Measurements from ENCODE around the gene ZMPSTE24. TPM values are rescaled to one million over a fixed set of nuclear protein-coding genes. Genes with fewer than 3 reads are reported as not detected.

ZMPSTE24 gene
- total and polyA plus RNA-seq, 2 of the 4 experiments (the other 2 are of a cell fraction), result 21.0 to 28.9 TPM

DNA sequence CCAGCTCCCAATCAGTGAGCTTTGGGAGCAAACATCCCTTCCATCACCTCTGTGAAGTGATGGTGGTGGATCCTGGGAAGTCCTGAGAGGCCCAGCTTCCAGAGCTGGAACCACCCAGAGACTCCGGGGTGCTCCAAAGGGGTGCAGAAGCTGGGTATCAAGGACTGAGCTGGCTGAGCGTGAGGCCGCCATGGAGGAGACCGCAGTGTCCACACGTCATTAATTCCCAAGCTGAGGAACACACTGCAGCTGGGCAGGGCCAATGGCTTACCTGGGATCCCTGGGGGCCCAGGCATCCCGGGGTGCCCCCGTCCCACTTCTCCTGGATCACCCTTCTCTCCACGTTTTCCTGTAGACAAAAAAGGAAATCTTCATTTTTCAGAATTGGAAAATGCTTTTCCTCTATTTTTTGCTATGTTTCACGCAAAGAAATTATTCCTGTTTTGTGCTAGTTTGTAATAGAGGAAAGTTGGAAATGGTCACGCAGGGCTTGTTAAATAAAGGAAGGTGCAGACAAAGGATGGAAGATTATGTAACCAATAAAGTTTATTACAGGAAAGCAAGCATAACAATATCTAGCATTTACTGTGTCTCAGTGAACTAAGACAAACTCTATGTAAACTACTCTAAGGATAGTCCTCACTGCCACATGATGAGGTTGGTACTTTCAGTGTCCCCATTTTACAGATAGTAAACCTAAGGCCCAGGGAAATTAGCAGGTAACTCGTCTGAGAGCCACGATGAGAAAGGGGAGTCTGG, 43.7 kb downstream of the ZMPSTE24 start:
- Histone ChIP-seq H4K5ac (ENCODE audit: low read depth, low read length) (no peak overlapping the region), H2AK5ac (ENCODE audit: low read depth, low read length) (no peak overlapping the region), H2BK20ac (ENCODE audit: low read depth, low read length) (no peak overlapping the region), H2BK15ac (ENCODE audit: low read depth, low read length) (no peak overlapping the region), H4K8ac (ENCODE audit: low read depth in 2 of 2, low read length in 2 of 2) (no peak overlapping the region), H3K56ac (ENCODE audit: extremely low read depth, insufficient read depth, low read length) (no peak overlapping the region), H4K91ac (ENCODE audit: insufficient read depth, low read depth, low read length) (no peak overlapping the region), H3K9me1 (ENCODE audit: insufficient read depth, low read length) (no peaks in the 10 kb centered on the region), H3K4me2 (ENCODE audit: low read depth, low read length) (no peak overlapping the region), H3K4me1 (ENCODE audit: control insufficient read depth, insufficient read depth, low read length) (no peaks in the 10 kb centered on the region), H3K18ac (ENCODE audit: low read depth, low read length) (no peak overlapping the region), H4K20me1 (ENCODE audit: insufficient read depth, low read length) (no peaks in the 10 kb centered on the region), H3K4ac (ENCODE audit: low read depth, low read length) (no peak overlapping the region), H2AK9ac (replicated peaks; ENCODE audit: low read depth, low read length, poor library complexity) (no peak overlapping the region), H3K36me3 (ENCODE audit: control insufficient read depth, insufficient read depth, low read length) (no peaks in the 10 kb centered on the region), H3K14ac (replicated peaks; ENCODE audit: low read depth, low read length) (no peak overlapping the region), H2AFZ (replicated peaks; ENCODE audit: low read length, poor library complexity) (no peak overlapping the region), H3K23ac (ENCODE audit: low read depth, low read length) (no peak overlapping the region), H2BK5ac (ENCODE audit: low read depth, low read length, poor library complexity, severe bottlenecking) (no peak overlapping the region), H3K9ac (ENCODE audit: low read depth, low read length) (no peak overlapping the region), H3K27ac (ENCODE audit: insufficient read depth, low read length) (no peak overlapping the region), H2BK120ac (ENCODE audit: low read depth, low read length) (no peak overlapping the region), H3K4me3 (ENCODE audit: insufficient read depth, low read depth, low read length) (no peak overlapping the region), H3K9me3 (ENCODE audit: control insufficient read depth, insufficient read depth, low read length) (no peaks in the 10 kb centered on the region), H3K79me1 (ENCODE audit: low read depth in 1 of 2, low read length in 2 of 2) (no peaks in the 10 kb centered on the region), H3K27me3 (ENCODE audit: control insufficient read depth, insufficient read depth, low read length) (no peaks in the 10 kb centered on the region; the same call in 1 of the 2 replicates)
- no peak for ATAC-seq (ENCODE audit: low read depth)
- dilution Hi-C loops (cut with HindIII; ENCODE audit: low sequenced_read_pairs, unreplicated experiment), result no loop called here
- no peak for DNase-seq
- intact Hi-C loops (cut with micrococcal nuclease), result no loop called here
- ChIA-PET CTCF (no interaction called here), POLR2A (ENCODE audit: unreplicated experiment) (no interaction called here)
- TF ChIP-seq SMC3 (IDR thresholded peaks at IDR 0.05; ENCODE audit: low read depth, low read length) (no peak), POLR2A (IDR thresholded peaks at IDR 0.05; ENCODE audit: low read depth, low read length) (no peak), BHLHE40 (IDR thresholded peaks at IDR 0.05; ENCODE audit: low read depth, low read length) (no peak), MAFK (IDR thresholded peaks at IDR 0.05; ENCODE audit: low read depth, low read length) (no peak), RAD21 (IDR thresholded peaks at IDR 0.05; ENCODE audit: low read length) (no peak), RFX5 (IDR thresholded peaks at IDR 0.05; ENCODE audit: low read depth, low read length) (no peak), CEBPB (IDR thresholded peaks at IDR 0.05; ENCODE audit: low read depth, low read length) (no peak), MXI1 (IDR thresholded peaks at IDR 0.05; ENCODE audit: borderline replicate concordance, low read depth, low read length) (no peak)
- TF ChIP-seq, protein P1, sequence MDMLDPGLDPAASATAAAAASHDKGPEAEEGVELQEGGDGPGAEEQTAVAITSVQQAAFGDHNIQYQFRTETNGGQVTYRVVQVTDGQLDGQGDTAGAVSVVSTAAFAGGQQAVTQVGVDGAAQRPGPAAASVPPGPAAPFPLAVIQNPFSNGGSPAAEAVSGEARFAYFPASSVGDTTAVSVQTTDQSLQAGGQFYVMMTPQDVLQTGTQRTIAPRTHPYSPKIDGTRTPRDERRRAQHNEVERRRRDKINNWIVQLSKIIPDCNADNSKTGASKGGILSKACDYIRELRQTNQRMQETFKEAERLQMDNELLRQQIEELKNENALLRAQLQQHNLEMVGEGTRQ (IDR thresholded peaks at IDR 0.05; ENCODE audit: low read depth, low read length), result no peak
- WGBS, 2 experiments (ENCODE audit: extremely low coverage in 2 of 2, insufficient read length in 1 of 2), result no CpG with 5 or more reads among the region's 12 CpGs
- no TSS peak for BruUV-seq (replicated peaks)
- in situ Hi-C loops (cut with MboI; ENCODE audit: low sequenced_read_pairs), result no loop called here
